ENCODE results near the gene FSHB. TPM values are rescaled to one million over a fixed set of nuclear protein-coding genes. Genes with fewer than 3 reads are reported as not detected.

Gene FSHB
- polyA plus RNA-seq, 1 of the 3 experiments (the other 2 are of a cell fraction) = not detected

DNA sequence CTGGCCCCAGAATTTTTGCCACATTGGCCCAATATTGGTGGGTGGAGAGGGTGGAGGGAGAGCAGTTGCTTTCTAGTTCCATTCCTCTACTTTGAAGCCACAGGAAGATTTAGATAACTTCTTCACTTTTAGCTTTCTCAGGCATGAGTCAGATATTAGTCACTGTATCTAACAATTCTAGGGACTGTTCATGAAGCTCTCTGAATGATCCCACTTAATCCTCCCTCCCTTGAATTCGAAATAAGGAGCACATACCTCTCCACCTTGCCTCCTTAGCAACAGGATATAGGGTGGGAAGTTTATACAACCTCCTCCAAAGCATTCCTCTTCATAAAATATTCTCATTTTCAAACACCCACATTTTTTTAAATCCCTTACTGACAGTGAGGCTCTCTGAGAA is 13.5 kb downstream of the FSHB start (continued):
- TF ChIP-seq, protein P1, sequence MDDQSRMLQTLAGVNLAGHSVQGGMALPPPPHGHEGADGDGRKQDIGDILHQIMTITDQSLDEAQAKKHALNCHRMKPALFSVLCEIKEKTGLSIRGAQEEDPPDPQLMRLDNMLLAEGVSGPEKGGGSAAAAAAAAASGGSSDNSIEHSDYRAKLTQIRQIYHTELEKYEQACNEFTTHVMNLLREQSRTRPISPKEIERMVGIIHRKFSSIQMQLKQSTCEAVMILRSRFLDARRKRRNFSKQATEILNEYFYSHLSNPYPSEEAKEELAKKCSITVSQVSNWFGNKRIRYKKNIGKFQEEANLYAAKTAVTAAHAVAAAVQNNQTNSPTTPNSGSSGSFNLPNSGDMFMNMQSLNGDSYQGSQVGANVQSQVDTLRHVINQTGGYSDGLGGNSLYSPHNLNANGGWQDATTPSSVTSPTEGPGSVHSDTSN (IDR thresholded peaks at IDR 0.05) = no peak
- TF ChIP-seq, protein P2, sequence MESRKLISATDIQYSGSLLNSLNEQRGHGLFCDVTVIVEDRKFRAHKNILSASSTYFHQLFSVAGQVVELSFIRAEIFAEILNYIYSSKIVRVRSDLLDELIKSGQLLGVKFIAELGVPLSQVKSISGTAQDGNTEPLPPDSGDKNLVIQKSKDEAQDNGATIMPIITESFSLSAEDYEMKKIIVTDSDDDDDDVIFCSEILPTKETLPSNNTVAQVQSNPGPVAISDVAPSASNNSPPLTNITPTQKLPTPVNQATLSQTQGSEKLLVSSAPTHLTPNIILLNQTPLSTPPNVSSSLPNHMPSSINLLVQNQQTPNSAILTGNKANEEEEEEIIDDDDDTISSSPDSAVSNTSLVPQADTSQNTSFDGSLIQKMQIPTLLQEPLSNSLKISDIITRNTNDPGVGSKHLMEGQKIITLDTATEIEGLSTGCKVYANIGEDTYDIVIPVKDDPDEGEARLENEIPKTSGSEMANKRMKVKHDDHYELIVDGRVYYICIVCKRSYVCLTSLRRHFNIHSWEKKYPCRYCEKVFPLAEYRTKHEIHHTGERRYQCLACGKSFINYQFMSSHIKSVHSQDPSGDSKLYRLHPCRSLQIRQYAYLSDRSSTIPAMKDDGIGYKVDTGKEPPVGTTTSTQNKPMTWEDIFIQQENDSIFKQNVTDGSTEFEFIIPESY (IDR thresholded peaks at IDR 0.05; ENCODE audit: borderline replicate concordance, low read depth) = no peak
- TF ChIP-seq POLR2AphosphoS5 (IDR thresholded peaks at IDR 0.05; ENCODE audit: low read depth, low read length) (no peak), FOXJ3 (CRISPR knock-in tag; IDR thresholded peaks at IDR 0.05) (no peak), EP300 (IDR thresholded peaks at IDR 0.05; ENCODE audit: borderline replicate concordance in 1 of 2, low read depth in 1 of 2, low read length in 1 of 2) (no peak)
- TF ChIP-seq, protein P3, sequence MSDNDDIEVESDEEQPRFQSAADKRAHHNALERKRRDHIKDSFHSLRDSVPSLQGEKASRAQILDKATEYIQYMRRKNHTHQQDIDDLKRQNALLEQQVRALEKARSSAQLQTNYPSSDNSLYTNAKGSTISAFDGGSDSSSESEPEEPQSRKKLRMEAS (IDR thresholded peaks at IDR 0.05; ENCODE audit: low read depth) = peak; percentile 46; the same call in 1 of the 2 replicates
- TF ChIP-seq, protein P4, sequence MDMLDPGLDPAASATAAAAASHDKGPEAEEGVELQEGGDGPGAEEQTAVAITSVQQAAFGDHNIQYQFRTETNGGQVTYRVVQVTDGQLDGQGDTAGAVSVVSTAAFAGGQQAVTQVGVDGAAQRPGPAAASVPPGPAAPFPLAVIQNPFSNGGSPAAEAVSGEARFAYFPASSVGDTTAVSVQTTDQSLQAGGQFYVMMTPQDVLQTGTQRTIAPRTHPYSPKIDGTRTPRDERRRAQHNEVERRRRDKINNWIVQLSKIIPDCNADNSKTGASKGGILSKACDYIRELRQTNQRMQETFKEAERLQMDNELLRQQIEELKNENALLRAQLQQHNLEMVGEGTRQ (IDR thresholded peaks at IDR 0.05; ENCODE audit: borderline replicate concordance, low read depth, low read length) = no peak

DNA sequence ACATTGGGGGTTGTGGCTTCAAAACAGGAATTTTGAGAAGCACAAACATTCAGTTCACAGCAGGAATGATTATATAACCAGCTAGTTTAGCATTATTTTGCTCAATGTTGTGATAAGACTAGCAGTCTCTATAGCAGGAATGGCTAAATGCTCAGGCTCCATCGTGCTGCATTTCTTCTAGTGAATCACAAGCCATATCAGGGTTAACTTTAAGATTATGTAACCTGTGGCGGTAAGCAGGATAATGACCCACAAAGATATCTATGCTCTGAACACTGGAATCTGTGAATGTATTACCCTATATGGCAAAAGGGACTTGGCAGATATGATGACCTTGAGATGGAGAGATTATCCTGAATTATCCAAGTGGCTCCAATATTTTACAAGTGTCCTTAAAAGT is 14.8 kb downstream of the FSHB start:
- H3K4me2 ChIP-seq = no peak overlapping the region
- CTCF ChIA-PET = no interaction called here
- H3K9ac ChIP-seq = no peak overlapping the region; the same call in 1 of the 2 replicates
- peak overlapping the region in 1 of 2 experiments; percentile 66; a peak in 2 of 4 replicates for H3K27ac ChIP-seq (ENCODE audit: low read depth in 2 of 2, low read length in 1 of 2)
- POLR2A ChIA-PET = no interaction called here
- H2AFZ ChIP-seq (ENCODE audit: low read depth) = no peak overlapping the region
- H3K4me1 ChIP-seq (ENCODE audit: control insufficient read depth in 1 of 2, insufficient read depth in 2 of 2, low read depth in 1 of 2, low read length in 1 of 2) = peaks cover 0 to 22% of the 10 kb centered on the region in 2 experiments; a peak in 2 of 4 replicates
- H4K20me1 ChIP-seq (ENCODE audit: insufficient read depth) = no peaks in the 10 kb centered on the region
- no peaks in the 10 kb centered on the region for H3K79me2 ChIP-seq (ENCODE audit: insufficient read depth)
- 59% methylated on average over 2 of the region's 2 CpGs for WGBS (ENCODE audit: low lambda C conversion rate)
- H3K9me3 ChIP-seq = no peaks in the 10 kb centered on the region
- H3F3A ChIP-seq (replicated peaks; ENCODE audit: insufficient read depth) = peaks cover 17% of the 10 kb centered on the region
- no peak for DNase-seq
- no peaks in the 10 kb centered on the region for H3K27me3 ChIP-seq (ENCODE audit: insufficient read depth)
- H3K36me3 ChIP-seq (replicated peaks in 1 of 2; ENCODE audit: control insufficient read depth in 1 of 2, insufficient read depth in 2 of 2, low read length in 1 of 2) = no peaks in the 10 kb centered on the region
- no peak overlapping the region for H3K4me3 ChIP-seq (ENCODE audit: low read depth in 2 of 2, low read length in 1 of 2)
- no peaks in the 10 kb centered on the region for H3K9me2 ChIP-seq
- TF ChIP-seq MXI1 (IDR thresholded peaks at IDR 0.05; ENCODE audit: low read depth, low read length) (no peak), YY1 (IDR thresholded peaks at IDR 0.05; ENCODE audit: low read depth) (no peak), TAF1 (IDR thresholded peaks at IDR 0.05; ENCODE audit: borderline replicate concordance, low read depth, low read length) (no peak), FOXJ3 (CRISPR knock-in tag; IDR thresholded peaks at IDR 0.05) (no peak), CHD2 (IDR thresholded peaks at IDR 0.05; ENCODE audit: low read length, partially characterized antibody) (no peak)
- TF ChIP-seq, protein P4 (IDR thresholded peaks at IDR 0.05; ENCODE audit: borderline replicate concordance, low read depth, low read length) = no peak
- TF ChIP-seq, protein P5, sequence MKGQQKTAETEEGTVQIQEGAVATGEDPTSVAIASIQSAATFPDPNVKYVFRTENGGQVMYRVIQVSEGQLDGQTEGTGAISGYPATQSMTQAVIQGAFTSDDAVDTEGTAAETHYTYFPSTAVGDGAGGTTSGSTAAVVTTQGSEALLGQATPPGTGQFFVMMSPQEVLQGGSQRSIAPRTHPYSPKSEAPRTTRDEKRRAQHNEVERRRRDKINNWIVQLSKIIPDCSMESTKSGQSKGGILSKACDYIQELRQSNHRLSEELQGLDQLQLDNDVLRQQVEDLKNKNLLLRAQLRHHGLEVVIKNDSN (IDR thresholded peaks at IDR 0.05; ENCODE audit: borderline replicate concordance, low read depth) = no peak
- TF ChIP-seq, protein P6, sequence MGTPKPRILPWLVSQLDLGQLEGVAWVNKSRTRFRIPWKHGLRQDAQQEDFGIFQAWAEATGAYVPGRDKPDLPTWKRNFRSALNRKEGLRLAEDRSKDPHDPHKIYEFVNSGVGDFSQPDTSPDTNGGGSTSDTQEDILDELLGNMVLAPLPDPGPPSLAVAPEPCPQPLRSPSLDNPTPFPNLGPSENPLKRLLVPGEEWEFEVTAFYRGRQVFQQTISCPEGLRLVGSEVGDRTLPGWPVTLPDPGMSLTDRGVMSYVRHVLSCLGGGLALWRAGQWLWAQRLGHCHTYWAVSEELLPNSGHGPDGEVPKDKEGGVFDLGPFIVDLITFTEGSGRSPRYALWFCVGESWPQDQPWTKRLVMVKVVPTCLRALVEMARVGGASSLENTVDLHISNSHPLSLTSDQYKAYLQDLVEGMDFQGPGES (IDR thresholded peaks at IDR 0.05; ENCODE audit: low read depth, low read length) = no peak
